EH (cell line): Measurements from ENCODE around the gene SLC13A1.
"Not testable (repeated sequence)": the region's sequence is repeated elsewhere in the genome, so short reads cannot be mapped to it uniquely, and the experiment has no call there.

Source experiments
- DNase-seq: peaks from one replicate; pipeline ENCODE4 v3.0.0-alpha.2; 2015; ENCODE audit warnings: low read depth

Gene SLC13A1

GRCh38 chr7:123199883-123200282, at the start of gene SLC13A1:
SLC13A1 (minus strand) TSS chr7:123199969; CDS start chr7:123199946, 23 bp downstream.
- DNase-seq = no peak

- DNase-seq = no peak
Measured at GRCh38 chr7:123244768-123245167, 45.0 kb upstream of the SLC13A1 start.

GRCh38 chr7:123242467-123243092, 42.8 kb upstream of the SLC13A1 start:
- DNase-seq = no peak

GRCh38 chr7:123241809-123242208, 42.0 kb upstream of the SLC13A1 start:
- no peak for DNase-seq

- DNase-seq = no peak
Measured at GRCh38 chr7:123231021-123232000, 31.5 kb upstream of the SLC13A1 start.

- no peak for DNase-seq
Measured at GRCh38 chr7:123230603-123231002, 30.8 kb upstream of the SLC13A1 start.

GRCh38 chr7:123230147-123230546, 30.4 kb upstream of the SLC13A1 start:
- no peak for DNase-seq

DNA sequence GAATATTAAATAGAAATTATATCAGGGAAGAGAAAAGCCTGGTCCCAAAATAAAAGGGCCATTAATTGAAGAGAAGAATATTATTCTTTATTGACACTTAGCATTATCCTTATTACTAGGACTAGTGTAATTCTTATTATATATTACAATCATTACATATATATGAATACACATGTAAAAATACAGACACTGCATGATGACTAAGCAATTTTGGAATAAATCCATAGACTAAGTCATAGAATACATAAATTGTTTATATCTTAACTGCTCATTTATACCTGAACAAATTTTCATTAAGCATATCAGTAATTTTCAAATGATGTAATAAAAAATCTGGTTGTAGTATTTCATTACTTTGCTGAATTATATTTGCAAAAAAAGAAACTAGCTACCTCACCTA, 29.7 kb upstream of the SLC13A1 start:
- DNase-seq = no peak

- not testable (repeated sequence) for DNase-seq
Measured at GRCh38 chr7:123227666-123228065, 27.9 kb upstream of the SLC13A1 start.

- no peak for DNase-seq
Measured at GRCh38 chr7:123220396-123220795, 20.6 kb upstream of the SLC13A1 start.

DNA sequence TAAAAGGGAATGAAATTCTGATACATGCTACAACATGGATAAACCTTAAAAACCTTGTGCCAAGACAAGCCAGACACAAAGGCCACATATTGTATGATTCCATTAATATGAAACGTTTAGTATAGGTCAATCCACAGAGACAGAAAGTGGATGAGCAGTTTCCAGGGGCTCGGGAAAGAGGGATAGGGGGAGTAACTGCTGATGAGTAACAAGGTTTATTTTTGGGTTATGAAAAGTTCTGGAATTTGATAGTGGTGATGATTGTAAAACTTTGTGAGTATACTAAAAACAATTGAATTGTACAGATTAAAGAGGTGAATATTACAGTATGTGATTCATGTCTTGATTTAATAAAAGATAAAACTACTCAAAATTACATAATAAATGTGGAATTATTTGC, 19.1 kb upstream of the SLC13A1 start:
- no peak for DNase-seq

DNA sequence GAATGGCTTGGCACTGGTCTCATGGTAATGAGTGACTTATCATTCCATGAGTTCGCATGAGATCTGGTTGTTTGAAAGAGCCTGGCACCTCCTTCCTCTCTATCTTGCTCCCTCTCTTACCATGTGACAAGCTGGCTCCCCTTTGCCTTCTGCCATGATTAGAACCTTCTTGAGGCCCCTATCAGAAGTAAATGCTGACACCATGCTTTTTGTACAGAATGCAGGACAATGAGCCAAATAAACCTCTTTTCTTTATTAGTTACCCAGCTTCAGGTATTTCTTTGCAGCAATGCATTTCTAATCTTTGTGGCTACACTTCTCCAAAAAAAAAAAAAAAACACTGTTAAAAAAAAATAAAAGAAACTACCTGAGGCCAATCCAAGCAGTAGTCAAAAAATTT, 17.1 kb upstream of the SLC13A1 start:
- DNase-seq = no peak

DNA sequence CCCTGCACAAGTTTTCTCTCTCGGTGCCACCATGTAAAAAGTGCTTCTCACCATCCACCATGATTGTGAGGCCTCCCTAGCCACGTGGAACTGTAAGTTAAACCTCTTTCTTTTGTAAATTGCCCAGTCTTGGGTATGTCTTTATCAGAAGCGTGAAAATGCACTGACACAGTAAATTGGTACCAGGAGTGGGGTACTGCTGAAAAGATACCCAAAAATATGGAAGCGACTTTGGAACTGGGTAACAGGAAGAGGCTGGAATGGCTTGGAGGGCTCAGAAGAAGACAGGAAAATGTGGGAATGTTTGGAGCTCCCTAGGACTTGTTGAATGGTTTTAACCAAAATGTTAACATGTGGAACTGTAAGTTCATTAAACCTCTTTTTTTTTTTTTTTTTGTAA, 15.6 kb upstream of the SLC13A1 start:
- DNase-seq = no peak

GRCh38 chr7:123211545-123211944, 11.8 kb upstream of the SLC13A1 start:
- DNase-seq = no peak

DNA sequence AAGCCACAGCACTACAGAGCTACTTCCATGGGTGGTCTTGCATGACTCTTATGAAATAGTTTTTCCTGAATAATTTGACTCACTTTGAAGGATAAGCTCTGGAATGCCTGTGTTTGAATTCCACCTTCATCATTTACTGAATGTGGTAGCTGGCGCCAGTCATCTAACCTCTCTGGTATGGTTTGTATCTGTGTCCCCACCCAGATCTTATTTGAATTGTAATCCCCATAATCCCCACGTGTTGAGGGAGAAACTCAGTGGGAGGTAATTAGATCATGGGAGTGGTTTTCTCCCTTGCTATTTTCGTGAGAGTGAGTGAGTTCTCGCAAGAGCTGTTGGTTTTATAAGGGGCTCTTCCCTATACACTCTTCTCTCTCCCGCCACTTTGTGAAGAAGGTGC, 11.2 kb upstream of the SLC13A1 start:
- DNase-seq = no peak

- no peak for DNase-seq
Measured at GRCh38 chr7:123209786-123210185, 10.0 kb upstream of the SLC13A1 start.

GRCh38 chr7:123208793-123209192, 9.0 kb upstream of the SLC13A1 start:
- no peak for DNase-seq

DNA sequence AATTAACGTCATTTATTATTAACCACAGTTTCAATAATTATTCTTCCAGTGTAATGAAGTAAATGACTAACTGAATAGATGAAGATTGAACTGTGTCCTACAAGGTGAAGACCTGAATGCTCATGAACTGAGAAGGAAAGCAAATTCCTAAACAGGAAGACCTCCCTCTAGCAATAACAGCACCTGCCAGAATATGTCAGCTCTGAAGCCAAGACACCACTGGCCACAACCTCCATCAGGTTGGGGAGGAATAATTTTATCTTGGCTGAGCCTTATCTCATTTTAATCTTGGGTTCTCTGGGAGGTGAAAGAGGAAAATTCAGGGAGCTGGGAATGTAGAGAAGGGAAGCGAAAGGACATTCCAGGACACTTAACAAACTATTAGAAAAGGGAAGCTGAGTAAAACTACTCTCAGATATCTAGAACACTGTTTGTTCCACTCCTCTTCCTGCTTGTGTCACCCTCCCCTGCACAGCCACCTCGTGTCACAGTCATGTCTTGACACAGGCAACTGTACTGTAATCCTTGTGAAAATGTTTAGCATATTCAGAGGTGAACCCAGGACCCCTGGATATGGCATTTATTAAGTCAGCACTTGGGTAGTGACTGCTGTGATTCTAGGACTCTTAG, 4.6 kb upstream of the SLC13A1 start:
- DNase-seq = no peak

- DNase-seq = no peak
Measured at GRCh38 chr7:123201901-123202300, 2.1 kb upstream of the SLC13A1 start.

- DNase-seq = no peak
Measured at GRCh38 chr7:123198668-123199652, 809 bp downstream of the SLC13A1 start.

- DNase-seq = no peak
Measured at GRCh38 chr7:123198111-123198510, 1.7 kb downstream of the SLC13A1 start.

GRCh38 chr7:123193235-123193634, 6.5 kb downstream of the SLC13A1 start:
- DNase-seq = no peak
